Fibroblast of the aortic adventitia (primary cell): ENCODE results near the gene METTL27. TPM values are rescaled to one million over a fixed set of nuclear protein-coding genes. Genes with fewer than 3 reads are reported as not detected.
"Not testable (repeated sequence)": the region's sequence is repeated elsewhere in the genome, so short reads cannot be mapped to it uniquely, and the experiment has no call there.

Source experiments
- DNase-seq: peaks from one replicate; pipeline ENCODE4 v3.0.0-alpha.2; 2010; ENCODE audit warnings: low read depth
- H3K4me3 ChIP-seq: 2 replicates; pipeline ENCODE4 v1.5.1; 2011; ENCODE audit warnings: low read depth, mild to moderate bottlenecking, control low read depth, low read length, moderate library complexity
- CTCF ChIP-seq: IDR thresholded peaks from 2 replicates; pipeline ENCODE4 v1.5.1; 2011; ENCODE audit warnings: mild to moderate bottlenecking, low read length, control low read depth, inconsistent platforms; ENCODE audit not compliant: insufficient read depth
- total RNA-seq: library from RNA; depleted of rRNA; stranded (reverse); fragments of >200 nt; gene quantifications from 2 replicates; pipeline ENCODE4 v1.2.3, GENCODE V29; 2012; ENCODE audit warnings: low replicate concordance

METTL27 gene
- total RNA-seq, 1 donor: 6.1 TPM

- TF ChIP-seq CTCF: no peak
- no peak overlapping the region for H3K4me3 ChIP-seq
- DNase-seq: no peak
These were observed 29.3 kb downstream of the METTL27 start for GRCh38 chr7:73812996-73813395.

GRCh38 chr7:73811760-73812168 is 30.6 kb downstream of the METTL27 start:
- no peak overlapping the region for H3K4me3 ChIP-seq
- peak; percentile 50 for DNase-seq
- TF ChIP-seq CTCF: peak; percentile 85

GRCh38 chr7:73810998-73811360 is 31.3 kb downstream of the METTL27 start:
- no peak for DNase-seq
- no peak for TF ChIP-seq CTCF
- H3K4me3 ChIP-seq: no peak overlapping the region

- no peak overlapping the region for H3K4me3 ChIP-seq
- no peak for DNase-seq
These were observed 32.8 kb downstream of the METTL27 start for GRCh38 chr7:73809467-73809951.

GRCh38 chr7:73802459-73802858 is 39.9 kb downstream of the METTL27 start:
- TF ChIP-seq CTCF: no peak
- DNase-seq: no peak

More at GRCh38 chr7:73809467-73809951, 32.8 kb downstream of the METTL27 start:
- TF ChIP-seq CTCF: no peak

GRCh38 chr7:73801577-73801976 is 40.7 kb downstream of the METTL27 start:
- DNase-seq: no peak
- no peak overlapping the region for H3K4me3 ChIP-seq
- no peak for TF ChIP-seq CTCF

More at GRCh38 chr7:73802459-73802858, 39.9 kb downstream of the METTL27 start:
- no peak overlapping the region for H3K4me3 ChIP-seq

- DNase-seq: no peak
- TF ChIP-seq CTCF: no peak
- no peak overlapping the region for H3K4me3 ChIP-seq
These were observed 42.8 kb downstream of the METTL27 start for GRCh38 chr7:73799282-73800141.

GRCh38 chr7:73797176-73797575 is 45.1 kb downstream of the METTL27 start:
- not testable (repeated sequence) for H3K4me3 ChIP-seq, DNase-seq

GRCh38 chr7:73796656-73797055 is 45.7 kb downstream of the METTL27 start:
- not testable (repeated sequence) for H3K4me3 ChIP-seq, DNase-seq

GRCh38 chr7:73795188-73795587 is 47.1 kb downstream of the METTL27 start:
- H3K4me3 ChIP-seq, DNase-seq: not testable (repeated sequence)
